Embryonic facial prominence (tissue), 1 donor: ENCODE measurements around the gene OPRM1.
A peak's percentile ranks its signal among the peaks of the same experiment; 100 is the strongest.

ENCODE experiments used
- DNase-seq: peaks from one replicate; pipeline ENCODE4 v3.0.0-alpha.2; 2016; ENCODE audit errors: extremely low spot score

The OPRM1 gene

DNA sequence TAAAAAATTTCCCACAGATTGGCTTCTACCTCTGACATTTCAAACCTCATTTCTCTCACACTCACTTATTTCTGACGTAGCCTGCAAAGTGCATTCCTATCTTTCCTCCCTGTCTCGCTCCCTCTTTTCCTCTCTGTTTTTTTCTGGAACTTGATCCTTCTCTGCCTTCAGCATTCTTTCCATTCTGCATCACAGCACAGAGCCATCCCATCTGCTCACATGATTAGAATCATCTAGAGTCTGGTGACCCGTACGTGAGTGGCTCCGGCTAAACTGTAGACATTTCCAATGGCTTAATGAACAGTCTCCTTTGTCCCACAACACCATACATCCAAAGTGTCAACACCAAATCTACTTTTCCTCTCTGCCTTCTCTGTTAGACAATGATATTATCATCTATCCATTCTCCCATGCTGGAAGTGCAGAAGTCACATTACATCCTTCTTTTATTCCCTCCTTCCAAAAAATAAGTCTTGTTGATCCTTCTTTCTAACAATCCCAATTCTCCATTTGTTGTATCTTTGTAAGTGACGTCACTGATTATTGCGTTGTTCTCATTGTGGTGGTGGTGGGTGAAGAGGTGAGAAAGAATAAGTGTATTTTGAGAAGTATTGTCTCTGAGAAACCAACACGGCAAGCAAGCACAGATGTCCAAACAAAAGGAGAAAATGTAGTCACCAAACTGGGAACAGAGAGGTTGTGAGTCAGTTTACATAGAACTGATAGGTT, 41.6 kb downstream of the OPRM1 start:
- DNase-seq: peak; percentile 21

DNA sequence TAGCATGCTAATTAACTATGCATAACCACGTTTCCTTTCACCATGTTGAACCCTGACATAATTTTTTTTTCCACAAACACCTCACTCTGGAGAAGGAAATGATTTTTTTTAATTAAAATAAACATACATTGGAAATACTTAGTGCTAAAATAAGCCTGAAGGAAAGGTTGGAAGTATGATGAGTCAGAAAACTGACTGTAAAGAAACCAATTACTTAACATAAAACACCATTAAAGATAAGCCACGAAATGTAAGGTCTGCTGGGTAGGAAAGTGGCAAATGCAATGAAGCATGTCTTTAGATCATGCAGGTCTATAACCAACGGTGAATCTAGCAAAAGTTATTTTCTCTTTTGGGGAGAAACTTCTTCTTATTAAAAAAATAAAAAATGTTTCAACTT, 47.5 kb downstream of the OPRM1 start:
- DNase-seq: no peak

DNA sequence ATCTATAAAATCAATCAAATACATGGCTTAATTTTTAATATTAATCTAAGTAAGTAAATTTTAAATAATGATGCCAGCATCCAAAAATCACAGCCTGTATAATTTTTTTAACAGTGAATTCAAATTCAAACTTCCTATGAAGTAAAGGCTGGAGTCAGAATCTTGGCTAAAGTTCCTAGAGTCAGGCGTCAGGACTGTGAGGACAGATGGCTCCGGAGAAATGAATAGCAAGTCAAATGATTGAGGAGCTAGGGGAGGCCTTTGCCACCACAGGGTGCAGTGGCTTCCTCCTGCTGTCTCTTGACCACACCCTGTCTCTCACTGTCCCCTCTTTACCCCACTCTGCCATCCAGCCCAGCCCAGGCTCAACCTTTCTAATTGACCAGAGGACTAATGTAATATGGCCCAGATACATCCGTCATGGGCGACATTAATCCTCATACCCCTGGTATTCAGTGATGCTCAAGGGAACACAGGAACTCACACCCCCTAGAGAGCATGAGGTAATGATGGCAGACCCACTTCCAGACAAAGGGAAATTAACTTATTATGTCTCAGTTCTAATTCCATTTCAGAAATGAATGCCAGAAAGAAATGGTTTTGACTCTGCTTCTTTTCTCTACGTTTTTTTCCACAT, 53.4 kb downstream of the OPRM1 start:
- no peak for DNase-seq

DNA sequence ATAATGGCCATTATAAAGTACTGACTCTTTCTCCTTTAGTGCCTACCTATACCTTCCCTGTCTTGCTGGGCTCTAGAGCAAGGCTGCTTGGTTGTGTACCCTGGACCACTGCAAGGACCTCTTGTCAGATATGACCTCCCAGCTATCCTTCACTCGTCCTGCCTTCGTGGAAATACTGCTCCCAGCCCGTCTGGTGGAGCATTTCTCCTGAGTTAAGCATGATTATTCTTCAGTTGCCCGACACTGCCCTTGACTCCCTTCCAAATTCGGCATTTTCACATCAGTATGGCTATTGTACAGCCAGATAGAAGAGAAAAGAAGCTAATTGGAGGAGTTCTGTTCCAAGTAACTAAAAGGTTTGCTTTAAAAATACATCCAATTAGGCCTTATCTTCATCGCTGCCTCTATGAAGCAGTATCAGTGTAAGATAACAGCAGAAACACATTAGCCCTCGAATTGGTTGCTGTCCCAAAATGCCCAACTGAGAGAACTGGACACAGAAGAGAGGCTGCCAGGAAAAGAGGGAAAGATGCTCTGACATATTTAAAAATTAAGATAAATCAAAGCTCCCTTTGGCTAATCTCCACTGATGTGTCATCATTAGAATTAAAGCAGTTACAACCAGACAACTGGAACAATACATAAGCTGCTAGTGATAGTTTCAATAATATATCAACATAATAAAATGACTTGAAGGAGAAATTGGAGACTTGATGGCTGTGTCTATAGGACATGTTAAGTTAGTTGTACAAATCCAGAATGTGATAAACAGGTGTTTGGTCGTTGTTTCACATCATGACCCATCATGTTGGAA, 54.4 kb downstream of the OPRM1 start:
- no peak for DNase-seq

DNA sequence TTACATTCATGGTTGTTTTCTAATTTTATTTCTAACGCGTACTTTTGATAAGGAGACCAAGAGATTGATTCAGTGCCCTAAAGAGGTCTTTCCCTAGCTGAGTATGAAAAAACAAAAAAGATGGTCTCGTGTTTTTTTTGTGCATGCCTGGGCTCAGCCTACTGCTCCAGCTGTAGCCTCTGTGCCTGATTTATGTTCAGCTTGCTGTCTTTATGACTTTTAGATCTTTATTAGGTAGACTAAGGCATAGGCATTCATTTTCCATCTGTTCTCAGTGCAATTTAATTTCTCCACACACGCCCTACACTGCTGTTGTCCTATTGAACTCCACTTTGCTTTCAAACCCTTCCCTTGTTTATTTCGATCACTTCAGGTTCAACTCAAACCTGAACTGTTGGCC, 56.5 kb downstream of the OPRM1 start:
- DNase-seq: no peak

DNA sequence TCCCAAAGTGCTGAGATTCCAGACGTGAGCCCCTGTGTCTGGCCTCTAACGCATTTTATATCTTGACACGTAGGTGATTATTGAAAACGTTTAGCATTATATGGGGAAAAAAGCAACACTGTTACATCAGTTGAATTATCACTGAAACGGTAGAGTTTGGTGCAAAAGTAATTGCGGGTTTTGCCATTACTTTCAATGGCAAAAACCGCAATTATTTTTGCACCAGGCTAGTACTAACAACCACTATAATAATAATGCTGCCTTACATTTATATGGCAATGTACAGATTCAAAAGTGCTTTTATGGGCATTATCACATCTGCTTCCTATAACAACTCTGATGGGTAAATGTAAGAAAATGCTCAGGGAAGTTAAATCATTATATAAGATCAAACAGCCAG, 57.3 kb downstream of the OPRM1 start:
- DNase-seq: no peak

DNA sequence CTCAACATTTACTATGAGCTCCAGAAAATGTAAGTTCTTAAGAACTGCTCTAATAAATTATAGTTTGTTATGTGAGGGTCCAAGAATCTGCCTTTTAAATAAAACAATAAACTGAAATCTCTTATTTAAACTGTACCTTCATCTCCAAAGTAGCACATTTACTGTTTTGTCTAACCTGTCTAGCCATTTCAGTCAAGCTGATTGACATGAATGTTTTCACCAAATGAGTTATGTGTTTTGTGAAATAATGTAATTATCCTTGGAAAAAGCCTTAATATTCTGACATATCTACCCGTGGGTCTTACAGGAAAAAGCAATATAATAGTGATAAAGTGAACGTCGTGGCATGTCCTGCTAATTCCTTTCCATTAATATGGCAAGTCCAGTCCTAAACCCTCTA, 57.8 kb downstream of the OPRM1 start:
- DNase-seq: no peak

DNA sequence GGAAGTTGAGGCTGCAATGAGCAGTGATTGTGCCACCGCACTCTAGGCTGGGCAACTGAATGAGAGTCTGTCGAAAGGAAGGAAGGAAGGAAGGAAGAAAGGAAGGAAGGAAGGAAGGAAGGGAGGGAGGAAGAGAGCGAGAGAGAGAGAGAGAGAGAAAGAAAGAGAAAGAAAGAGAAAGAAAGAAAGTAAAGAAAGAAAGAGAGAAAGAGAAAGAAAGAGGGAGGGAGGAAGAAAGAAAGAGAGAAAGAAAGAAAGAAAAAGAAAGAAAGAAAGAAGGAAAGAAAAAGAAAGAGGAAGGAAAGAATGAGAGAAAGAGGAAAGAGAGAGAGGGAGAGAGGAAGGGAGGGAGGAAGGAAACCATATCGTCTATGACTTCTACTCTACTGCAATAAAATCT, 60.2 kb downstream of the OPRM1 start:
- DNase-seq: no peak

DNA sequence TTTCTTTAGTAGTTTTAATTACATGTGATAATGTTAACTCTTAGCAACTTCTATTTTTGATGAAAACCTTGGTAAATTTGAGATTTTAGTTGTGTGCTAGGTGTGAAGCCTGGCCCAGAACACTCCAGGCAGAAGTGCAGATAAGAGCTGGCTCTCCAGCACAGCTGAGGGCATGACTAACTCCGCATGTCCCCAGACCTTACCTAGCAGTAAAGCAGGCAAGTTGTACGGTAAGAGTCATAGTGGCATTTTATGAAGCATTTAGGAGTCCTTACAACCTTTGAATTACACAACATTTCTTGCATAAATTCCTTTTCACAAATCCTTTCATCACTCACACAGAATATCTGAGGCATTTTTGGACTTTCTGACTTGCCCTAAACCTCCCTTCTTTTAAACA, 67.2 kb downstream of the OPRM1 start:
- DNase-seq: no peak

DNA sequence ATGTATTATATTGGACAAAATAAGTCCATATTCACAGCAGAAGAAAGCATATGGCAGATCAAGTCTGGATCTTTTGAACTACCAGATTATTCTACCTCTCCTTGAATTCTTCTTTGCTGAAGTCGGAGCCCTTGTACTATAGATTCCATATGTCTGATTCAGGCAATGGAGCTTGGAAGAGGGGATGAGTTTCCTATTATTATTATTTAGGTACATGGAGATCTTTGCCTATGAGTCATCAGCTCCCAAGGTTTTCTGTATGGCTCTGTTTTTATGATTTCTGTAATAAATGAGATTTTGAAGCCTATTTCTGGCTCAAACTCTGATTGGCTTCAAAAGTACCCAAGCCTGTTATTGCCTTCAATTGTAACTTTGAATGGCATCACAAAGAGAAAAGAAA, 72.0 kb downstream of the OPRM1 start:
- DNase-seq: no peak

DNA sequence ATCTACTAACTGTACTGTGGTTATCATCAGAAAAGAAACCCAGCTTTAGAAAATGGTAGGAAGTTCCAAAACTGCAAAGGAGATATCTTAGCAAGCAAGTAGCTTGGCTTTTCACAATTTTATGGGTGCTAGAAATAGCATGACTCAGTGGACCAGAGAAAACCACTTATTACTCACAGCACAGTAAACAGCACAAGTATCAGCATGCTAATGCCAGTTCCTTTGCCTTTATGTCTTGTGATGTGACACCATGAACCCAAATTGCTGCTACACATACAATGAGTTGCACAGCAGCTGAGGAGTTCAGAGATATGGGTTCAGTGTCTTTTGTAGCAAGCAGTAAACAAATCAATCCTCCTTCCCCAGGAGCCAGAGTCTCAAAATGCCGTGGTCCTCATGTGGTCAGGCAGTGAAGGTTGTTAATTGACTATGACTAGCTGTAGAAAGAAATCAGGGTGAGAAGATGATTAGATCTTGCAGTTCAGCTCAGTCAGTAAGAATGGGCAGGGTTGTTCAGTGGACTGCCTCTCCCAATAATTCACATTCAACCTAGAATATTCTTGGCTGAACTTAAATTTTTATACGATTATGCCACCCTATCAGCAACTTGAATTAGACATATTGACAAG, 73.3 kb downstream of the OPRM1 start:
- DNase-seq: no peak

DNA sequence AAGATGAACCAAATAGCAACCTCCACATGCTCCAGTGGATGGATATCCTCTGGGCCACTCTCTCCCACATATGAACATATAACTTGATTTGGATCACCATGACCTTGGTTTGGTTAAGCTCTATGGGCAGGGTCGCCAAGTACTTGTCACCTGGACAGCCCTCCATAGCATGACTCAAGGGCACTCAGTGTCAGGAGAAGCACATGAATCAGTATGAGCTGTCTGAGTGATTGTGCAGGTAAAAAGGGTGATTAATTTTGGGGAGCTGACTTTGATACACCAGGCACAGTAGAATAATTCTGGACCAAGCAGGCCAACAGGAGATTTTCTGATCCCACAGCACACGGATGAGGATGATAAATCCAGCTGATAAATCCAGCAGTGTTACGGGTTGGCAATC, 74.4 kb downstream of the OPRM1 start:
- no peak for DNase-seq

DNA sequence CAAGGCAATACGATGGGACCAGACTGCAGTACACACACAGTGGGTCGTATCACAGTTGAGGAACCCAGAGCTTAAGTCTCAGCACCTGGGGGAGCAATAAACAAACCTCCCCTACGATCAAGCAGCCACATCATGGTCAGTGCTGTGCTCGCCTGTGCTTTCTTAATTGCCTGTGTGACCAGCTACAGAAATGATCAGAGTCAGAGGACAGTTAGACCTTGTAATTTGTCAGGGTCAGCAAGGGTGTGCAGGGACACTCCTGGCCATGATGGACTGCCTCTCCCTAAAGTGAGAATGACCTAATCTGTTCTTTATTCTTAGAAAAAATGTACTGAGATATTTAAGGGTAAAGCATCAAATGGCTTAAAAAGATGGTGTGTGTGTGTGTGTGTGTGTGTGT, 78.4 kb downstream of the OPRM1 start:
- DNase-seq: no peak

DNA sequence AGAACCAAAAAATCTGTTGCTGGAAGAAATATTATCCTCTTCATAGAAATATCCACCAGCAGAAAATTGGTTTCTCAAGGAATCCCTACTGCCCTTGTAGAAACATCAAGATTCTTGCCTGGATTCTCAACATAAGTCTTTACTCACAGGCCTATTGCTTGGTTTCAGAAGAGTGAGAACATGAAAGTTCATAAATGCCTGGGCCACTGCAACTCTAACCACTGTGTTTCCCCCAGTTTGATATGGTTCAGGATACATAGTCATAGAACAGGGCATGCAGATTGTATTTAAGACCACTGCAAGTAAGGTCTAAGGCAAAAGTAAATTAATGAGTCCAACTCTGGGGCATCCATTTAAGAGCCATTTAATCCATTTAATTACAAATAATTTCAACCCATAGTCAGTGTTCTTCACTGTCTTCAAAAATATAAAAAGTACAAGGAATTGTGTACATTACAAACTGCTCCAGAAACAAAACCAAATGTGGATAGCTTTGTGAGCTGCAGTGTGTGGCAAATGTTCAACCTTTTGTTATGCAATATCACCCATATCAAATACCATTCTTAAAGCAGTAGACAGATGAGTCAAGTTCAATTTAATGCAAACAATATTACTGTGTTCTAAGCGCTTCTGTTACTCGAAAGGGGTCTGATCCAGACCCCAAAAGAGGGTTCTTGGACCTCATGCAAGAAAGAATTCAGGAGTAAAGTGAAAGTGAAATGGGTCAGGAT, 83.3 kb downstream of the OPRM1 start:
- DNase-seq: no peak

DNA sequence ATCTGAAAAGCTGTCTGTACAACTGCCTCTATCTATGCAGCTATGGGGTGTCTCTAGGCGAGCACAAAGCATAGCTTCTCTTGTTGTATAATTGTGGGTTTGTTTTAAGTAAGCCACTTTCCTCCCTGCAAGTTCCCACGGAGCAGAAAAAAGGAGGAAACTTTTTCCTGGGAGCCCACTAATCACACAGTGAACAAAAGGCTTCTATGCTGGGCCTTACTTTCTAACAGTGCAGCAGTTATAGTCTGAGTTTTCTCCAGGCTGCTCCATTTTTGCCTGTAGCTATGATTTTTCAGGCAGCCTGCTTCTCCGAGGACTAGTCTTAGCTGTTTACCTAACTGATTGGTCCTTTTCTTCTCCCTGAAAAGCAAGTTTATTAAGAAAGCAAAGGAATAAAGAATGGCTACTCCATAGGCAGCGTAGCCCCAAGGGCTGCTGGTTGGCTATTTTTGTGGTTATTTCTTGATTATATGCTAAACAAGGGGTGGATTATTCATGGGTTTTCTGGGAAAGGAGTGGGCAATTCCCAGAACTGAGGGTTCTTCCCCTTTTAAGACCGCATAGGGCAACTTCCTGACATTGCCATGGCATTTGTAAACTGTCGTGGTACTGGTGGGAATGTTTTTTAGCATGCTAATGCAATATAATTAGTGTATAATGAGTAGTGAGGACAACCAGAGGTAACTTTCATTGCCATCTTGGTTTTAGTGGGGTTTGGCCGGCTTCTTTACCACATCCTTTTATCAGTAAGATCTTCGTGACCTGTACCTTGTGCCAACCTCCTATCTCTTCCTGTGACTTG, 84.3 kb downstream of the OPRM1 start:
- DNase-seq: no peak

DNA sequence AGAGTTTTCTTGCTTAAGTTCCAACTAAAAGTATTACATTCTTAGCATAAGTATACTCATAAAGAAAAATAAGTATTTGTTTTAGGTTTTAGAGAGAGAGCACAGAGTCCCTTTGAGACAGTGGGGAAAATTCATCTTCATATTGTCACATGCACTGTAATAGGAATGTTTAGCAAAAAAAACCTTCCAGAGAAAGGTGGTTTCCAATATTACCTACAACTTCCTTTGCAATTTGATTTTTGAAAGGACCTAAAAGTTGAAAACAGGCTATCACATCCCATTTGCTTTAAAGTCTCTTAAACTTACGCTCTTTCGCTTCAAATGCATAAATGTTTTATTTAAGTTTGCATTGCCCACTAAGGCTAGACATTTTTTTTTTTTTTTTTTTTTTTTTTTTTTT, 86.4 kb downstream of the OPRM1 start:
- no peak for DNase-seq

DNA sequence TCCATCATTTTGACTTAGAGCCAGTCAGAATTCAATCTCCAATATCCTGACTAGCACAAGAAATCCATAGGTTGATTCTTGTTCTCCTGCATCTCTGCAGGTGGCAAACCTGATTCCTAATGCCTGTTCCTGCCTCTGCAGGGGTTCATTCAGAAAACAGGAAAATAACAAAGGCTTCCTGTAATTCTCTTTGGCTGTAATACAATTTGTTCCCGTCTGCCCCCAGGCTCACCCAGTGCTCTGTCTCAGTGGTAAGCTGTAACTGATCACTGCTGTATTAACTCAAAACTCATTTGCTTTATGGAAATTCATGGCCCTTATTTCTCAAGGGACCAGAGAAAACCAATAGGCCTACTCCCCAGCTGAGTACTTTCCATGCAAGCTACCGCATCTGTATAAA, 88.6 kb downstream of the OPRM1 start:
- no peak for DNase-seq

DNA sequence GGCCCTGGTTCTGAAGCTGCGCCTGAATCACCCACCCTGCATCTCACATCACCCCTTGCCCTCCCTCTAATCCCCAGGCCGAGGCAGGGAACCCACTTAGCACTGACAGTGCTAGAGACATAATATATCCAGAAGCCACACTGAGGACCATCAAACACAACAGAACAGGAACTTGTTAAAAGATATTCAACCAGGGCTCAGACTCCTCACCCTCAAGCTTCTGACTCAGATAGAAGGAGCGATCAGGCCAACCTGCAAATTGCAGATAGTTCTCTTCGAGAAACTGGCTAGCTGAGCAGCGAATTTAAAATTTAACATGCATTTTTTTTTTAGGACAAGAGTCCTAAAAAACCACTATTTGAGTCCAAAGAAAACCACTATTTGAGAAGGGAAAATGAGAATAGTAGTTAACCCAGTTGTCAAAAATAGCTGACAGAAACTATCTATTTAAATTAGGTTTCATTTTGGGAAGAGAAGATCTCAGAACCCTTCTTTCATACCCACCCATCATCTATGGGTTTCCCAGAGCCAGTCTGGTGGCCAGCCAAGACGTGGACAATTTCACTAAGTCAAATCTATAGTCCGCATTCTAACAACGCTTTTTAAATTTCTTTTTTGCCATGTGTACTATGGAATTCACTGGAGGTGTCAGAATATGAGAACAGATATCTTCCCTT, 95.6 kb downstream of the OPRM1 start:
- DNase-seq: no peak

DNA sequence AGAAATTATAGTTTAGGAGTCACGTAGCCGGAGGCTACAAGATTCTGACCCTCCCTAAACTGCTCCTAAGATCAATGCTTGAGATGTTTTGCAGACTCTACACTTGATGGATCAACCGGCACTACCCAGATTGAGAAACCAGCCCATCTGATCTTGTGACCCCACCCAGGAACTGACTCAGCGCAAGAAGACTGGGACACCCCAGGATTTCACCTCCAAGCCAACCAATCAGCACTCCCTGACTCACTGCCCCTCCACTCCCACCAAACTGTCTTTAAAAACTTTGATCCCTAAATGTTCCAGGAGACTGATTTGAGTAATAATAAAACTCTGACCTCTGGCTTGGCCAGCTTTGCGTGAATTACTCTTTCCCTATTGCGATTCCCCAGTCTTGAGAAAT, 99.8 kb downstream of the OPRM1 start:
- no peak for DNase-seq

DNA sequence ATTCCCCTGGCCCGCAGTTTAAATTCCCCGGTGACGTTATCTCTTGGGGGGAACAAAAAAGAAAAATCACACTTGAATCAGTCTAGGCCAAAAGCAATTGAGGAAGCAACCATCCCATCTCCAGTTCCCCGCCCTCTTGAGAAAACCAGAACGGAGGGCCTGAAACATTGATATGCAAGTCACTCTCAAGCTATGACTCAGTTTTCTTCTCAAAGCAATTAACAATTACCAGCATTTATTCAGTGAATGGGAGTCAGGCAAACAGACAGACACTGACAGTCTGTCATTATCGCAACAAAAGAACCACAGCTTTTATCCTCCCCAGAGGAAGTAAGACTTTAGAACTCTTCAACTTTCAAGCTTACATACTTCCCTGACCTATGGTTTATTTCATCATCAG, 100.9 kb downstream of the OPRM1 start:
- no peak for DNase-seq
